ENCODE results near the gene MICU2.

MICU2 gene

DNA sequence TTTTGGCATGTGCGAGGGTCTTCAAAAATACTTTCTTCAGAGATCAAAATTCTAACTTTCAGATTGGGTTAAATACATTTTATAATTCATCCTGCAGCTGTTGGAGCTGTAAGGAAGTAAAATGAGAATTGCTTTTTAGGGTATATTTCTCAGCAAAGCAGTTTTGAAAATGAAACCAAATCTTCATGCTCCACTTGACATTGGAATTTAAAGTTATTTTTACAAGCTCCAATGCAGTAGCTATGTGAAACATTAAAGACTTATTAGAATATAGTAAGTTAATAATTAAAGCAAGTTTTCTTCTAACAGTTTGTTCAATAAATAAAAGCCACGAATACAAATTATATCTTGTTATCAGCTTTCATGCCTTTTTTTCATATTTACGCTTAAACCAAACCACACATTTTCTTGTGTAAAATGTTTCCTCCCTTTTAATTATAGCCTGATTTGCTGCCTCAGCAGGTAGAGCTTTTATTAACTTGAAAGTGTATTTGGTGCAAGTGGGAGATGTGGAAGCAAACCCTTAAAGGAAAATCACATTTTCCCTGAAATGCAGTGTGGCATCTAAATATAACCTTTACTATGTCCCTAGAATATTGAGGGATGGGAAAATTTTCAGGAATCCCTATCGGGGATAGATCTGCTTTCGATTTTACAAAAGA lies 12.4 kb upstream of the MICU2 start:
- peaks cover 87% of the 10 kb centered on the region for H3K27me3 ChIP-seq (ENCODE audit: insufficient read depth, low read depth, severe bottlenecking)
- TF ChIP-seq, protein P1, sequence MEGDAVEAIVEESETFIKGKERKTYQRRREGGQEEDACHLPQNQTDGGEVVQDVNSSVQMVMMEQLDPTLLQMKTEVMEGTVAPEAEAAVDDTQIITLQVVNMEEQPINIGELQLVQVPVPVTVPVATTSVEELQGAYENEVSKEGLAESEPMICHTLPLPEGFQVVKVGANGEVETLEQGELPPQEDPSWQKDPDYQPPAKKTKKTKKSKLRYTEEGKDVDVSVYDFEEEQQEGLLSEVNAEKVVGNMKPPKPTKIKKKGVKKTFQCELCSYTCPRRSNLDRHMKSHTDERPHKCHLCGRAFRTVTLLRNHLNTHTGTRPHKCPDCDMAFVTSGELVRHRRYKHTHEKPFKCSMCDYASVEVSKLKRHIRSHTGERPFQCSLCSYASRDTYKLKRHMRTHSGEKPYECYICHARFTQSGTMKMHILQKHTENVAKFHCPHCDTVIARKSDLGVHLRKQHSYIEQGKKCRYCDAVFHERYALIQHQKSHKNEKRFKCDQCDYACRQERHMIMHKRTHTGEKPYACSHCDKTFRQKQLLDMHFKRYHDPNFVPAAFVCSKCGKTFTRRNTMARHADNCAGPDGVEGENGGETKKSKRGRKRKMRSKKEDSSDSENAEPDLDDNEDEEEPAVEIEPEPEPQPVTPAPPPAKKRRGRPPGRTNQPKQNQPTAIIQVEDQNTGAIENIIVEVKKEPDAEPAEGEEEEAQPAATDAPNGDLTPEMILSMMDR (IDR thresholded peaks at IDR 0.05; ENCODE audit: low read depth, low read length), result no peak
- H3K36me3 ChIP-seq, result no peaks in the 10 kb centered on the region

DNA sequence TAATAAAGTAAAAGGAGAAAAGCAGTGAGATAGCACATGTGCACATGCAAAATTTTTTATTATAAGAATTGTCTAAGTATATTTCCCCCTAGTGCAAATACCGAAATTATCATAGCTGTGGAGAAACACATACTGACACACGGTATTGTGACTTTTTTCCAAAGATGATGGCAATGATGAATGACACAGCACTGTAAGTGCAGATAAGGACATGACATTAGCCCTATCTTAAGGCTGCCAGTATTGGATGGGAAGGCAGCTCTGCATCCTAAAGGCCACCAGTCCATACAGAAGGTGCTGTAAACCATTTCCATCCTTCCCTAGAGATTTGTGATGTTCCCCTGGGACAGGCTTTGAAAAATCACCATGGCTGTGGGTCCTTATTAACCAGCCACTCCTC lies 11.5 kb upstream of the MICU2 start:
- no peak overlapping the region for H3K4me3 ChIP-seq (ENCODE audit: low read depth, low read length)
- H3K9me3 ChIP-seq (ENCODE audit: severe bottlenecking), result peaks cover 10% of the 10 kb centered on the region
- TF ChIP-seq, protein P1 (IDR thresholded peaks at IDR 0.05; ENCODE audit: low read depth, low read length), result no peak
- H3K27ac ChIP-seq, result no peak overlapping the region
- no peaks in the 10 kb centered on the region for H3K36me3 ChIP-seq
- DNase-seq, result no peak
- H3K27me3 ChIP-seq (ENCODE audit: insufficient read depth, low read depth, severe bottlenecking), result peaks cover 86% of the 10 kb centered on the region

More for the DNA sequence above, 12.4 kb upstream of the MICU2 start:
- no peak overlapping the region for H3K4me3 ChIP-seq (ENCODE audit: low read depth, low read length)
- peaks cover 1% of the 10 kb centered on the region for H3K9me3 ChIP-seq (ENCODE audit: severe bottlenecking)
- DNase-seq, result no peak
- H3K27ac ChIP-seq, result no peak overlapping the region

DNA sequence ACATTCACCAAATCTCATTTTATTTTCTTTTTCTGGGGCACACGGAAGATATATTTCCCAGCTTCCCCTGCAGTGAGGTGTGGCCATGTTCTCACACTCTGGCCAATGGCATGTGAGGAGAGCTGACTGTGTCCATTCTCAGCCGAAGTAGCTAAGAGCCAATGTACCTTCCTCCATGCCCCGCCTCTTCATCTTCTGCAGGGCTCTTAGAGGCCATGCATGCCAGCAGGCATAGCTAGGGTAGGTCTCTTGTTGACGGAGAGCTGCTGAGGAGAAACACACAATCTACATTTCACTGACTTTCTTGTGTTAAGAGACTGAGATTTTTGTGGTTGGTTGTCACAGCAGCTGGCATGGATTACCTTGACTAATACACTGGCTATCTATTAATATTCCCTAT lies 9.8 kb upstream of the MICU2 start:
- Histone ChIP-seq H3K9me3 (ENCODE audit: severe bottlenecking) (peaks cover 11% of the 10 kb centered on the region), H3K27me3 (ENCODE audit: insufficient read depth, low read depth, severe bottlenecking) (peaks cover 86% of the 10 kb centered on the region), H3K27ac (no peak overlapping the region), H3K4me3 (ENCODE audit: low read depth, low read length) (no peak overlapping the region), H3K36me3 (no peaks in the 10 kb centered on the region)
- TF ChIP-seq, protein P1 (IDR thresholded peaks at IDR 0.05; ENCODE audit: low read depth, low read length), result no peak
- no peak for DNase-seq

DNA sequence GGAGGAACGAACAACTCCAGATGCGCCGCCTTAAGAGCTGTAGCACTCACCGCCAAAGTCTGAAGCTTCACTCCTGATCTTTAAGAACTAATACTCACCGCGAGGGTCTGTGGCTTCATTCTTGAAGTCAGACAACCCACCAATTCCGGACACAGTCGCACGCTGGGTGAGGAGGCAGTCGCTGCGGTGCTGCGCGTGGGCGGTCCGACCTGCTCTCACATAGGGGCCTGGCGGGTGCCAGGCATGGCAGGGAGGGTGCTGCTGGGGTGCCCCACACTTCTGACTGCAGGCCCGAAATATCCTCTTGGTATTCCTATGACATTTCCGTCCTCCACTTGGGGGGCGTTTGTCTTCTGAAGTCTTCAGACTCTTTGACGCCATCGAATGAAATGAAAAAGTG lies 7.4 kb upstream of the MICU2 start:
- no peak for DNase-seq
- H3K27me3 ChIP-seq (ENCODE audit: insufficient read depth, low read depth, severe bottlenecking), result peaks cover 90% of the 10 kb centered on the region
- TF ChIP-seq, protein P1 (IDR thresholded peaks at IDR 0.05; ENCODE audit: low read depth, low read length), result no peak
- H3K36me3 ChIP-seq, result no peaks in the 10 kb centered on the region
- H3K27ac ChIP-seq, result no peak overlapping the region
- no peak overlapping the region for H3K4me3 ChIP-seq (ENCODE audit: low read depth, low read length)
- H3K9me3 ChIP-seq (ENCODE audit: severe bottlenecking), result peaks cover 11% of the 10 kb centered on the region

DNA sequence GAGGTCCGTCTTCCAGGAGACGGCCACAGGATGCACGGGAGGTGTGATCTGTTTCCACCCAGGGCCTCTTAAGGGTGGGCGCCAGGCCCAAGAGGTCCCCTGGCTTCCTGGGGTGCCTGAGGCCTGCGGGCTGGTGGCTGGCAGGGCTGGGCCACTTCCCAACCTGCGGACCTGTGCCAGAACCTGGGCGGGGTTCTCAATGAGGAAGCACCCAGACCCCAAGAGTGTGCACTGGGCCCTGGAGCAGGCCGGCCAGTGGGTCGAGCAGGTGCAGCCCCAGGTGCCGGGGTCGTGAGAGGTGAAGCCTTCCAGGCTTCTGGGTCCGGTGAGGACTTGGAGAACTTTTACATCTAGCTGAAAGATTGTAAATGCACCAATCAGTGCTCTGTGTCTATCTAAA lies 6.7 kb upstream of the MICU2 start:
- DNase-seq, result no peak
- TF ChIP-seq, protein P1 (IDR thresholded peaks at IDR 0.05; ENCODE audit: low read depth, low read length), result no peak
- Histone ChIP-seq H3K27ac (no peak overlapping the region), H3K9me3 (ENCODE audit: severe bottlenecking) (peaks cover 11% of the 10 kb centered on the region), H3K36me3 (no peaks in the 10 kb centered on the region), H3K27me3 (ENCODE audit: insufficient read depth, low read depth, severe bottlenecking) (peaks cover 92% of the 10 kb centered on the region), H3K4me3 (ENCODE audit: low read depth, low read length) (no peak overlapping the region)

DNA sequence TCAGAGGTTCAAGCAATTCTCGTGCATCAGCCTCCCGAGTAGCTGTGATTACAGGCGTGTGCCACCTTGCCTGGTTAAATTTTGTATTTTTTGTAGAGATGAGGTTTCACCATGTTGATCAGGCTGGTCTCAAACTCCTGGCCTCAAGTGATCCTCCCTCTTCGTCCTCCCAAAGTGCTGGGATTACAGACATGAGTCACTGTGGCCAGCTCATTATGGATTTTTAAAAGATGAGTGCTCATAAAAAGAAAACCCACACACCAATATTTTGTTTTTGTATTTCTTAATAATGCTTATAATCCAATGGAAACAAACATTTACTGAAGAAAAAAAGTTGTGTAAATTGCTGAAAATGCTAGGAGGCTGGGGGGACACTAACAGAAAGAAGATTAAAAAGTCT lies 5.0 kb upstream of the MICU2 start:
- Histone ChIP-seq H3K9me3 (ENCODE audit: severe bottlenecking) (peaks cover 11% of the 10 kb centered on the region), H3K27ac (no peak overlapping the region), H3K36me3 (no peaks in the 10 kb centered on the region), H3K4me3 (ENCODE audit: low read depth, low read length) (no peak overlapping the region), H3K27me3 (ENCODE audit: insufficient read depth, low read depth, severe bottlenecking) (peaks cover 81% of the 10 kb centered on the region)
- no peak for DNase-seq
- TF ChIP-seq, protein P1 (IDR thresholded peaks at IDR 0.05; ENCODE audit: low read depth, low read length), result no peak
